ENCODE results near the gene SLC23A1.
"Not testable (repeated sequence)": the region's sequence is repeated elsewhere in the genome, so short reads cannot be mapped to it uniquely, and the experiment has no call there.

Gene SLC23A1

GRCh38 chr5:139371482-139372435 lies 11.3 kb downstream of the SLC23A1 start:
- no peaks in the 10 kb centered on the region for H3K27me3 ChIP-seq (replicated peaks; ENCODE audit: control insufficient read depth, insufficient read depth, low read length, poor library complexity, severe bottlenecking)
- DNase-seq, result no peak
- H3K4me3 ChIP-seq (ENCODE audit: insufficient read depth, low read depth, low read length, poor library complexity, severe bottlenecking), result no peak overlapping the region

GRCh38 chr5:139369181-139369580 lies 13.9 kb downstream of the SLC23A1 start:
- Histone ChIP-seq H3K4me3 (ENCODE audit: insufficient read depth, low read depth, low read length, poor library complexity, severe bottlenecking) (no peak overlapping the region), H3K27ac (ENCODE audit: insufficient read depth, low read length, poor library complexity, severe bottlenecking) (no peak overlapping the region)

More at GRCh38 chr5:139371482-139372435, 11.3 kb downstream of the SLC23A1 start:
- H3K4me1 ChIP-seq (ENCODE audit: control insufficient read depth, insufficient read depth, low read length, poor library complexity, severe bottlenecking), result no peaks in the 10 kb centered on the region
- peaks cover 13% of the 10 kb centered on the region for H3K36me3 ChIP-seq (ENCODE audit: control insufficient read depth, insufficient read depth, low read length)
- H3K27ac ChIP-seq (ENCODE audit: insufficient read depth, low read length, poor library complexity, severe bottlenecking), result no peak overlapping the region
- H3K9me3 ChIP-seq (ENCODE audit: control insufficient read depth, low read length), result no peaks in the 10 kb centered on the region

GRCh38 chr5:139368613-139369012 lies 14.5 kb downstream of the SLC23A1 start:
- Histone ChIP-seq H3K4me3 (ENCODE audit: insufficient read depth, low read depth, low read length, poor library complexity, severe bottlenecking) (no peak overlapping the region), H3K36me3 (ENCODE audit: control insufficient read depth, insufficient read depth, low read length) (peaks cover 33% of the 10 kb centered on the region), H3K27me3 (replicated peaks; ENCODE audit: control insufficient read depth, insufficient read depth, low read length, poor library complexity, severe bottlenecking) (no peaks in the 10 kb centered on the region), H3K9me3 (ENCODE audit: control insufficient read depth, low read length) (no peaks in the 10 kb centered on the region), H3K4me1 (ENCODE audit: control insufficient read depth, insufficient read depth, low read length, poor library complexity, severe bottlenecking) (no peaks in the 10 kb centered on the region), H3K27ac (ENCODE audit: insufficient read depth, low read length, poor library complexity, severe bottlenecking) (no peak overlapping the region)
- no peak for DNase-seq

More at GRCh38 chr5:139369181-139369580, 13.9 kb downstream of the SLC23A1 start:
- H3K4me1 ChIP-seq (ENCODE audit: control insufficient read depth, insufficient read depth, low read length, poor library complexity, severe bottlenecking), result no peaks in the 10 kb centered on the region
- H3K27me3 ChIP-seq (replicated peaks; ENCODE audit: control insufficient read depth, insufficient read depth, low read length, poor library complexity, severe bottlenecking), result no peaks in the 10 kb centered on the region
- H3K9me3 ChIP-seq (ENCODE audit: control insufficient read depth, low read length), result no peaks in the 10 kb centered on the region
- peaks cover 27% of the 10 kb centered on the region for H3K36me3 ChIP-seq (ENCODE audit: control insufficient read depth, insufficient read depth, low read length)
- no peak for DNase-seq

- peaks cover 27% of the 10 kb centered on the region for H3K36me3 ChIP-seq (ENCODE audit: control insufficient read depth, insufficient read depth, low read length)
- no peak for DNase-seq
- no peaks in the 10 kb centered on the region for H3K9me3 ChIP-seq (ENCODE audit: control insufficient read depth, low read length)
- no peaks in the 10 kb centered on the region for H3K27me3 ChIP-seq (replicated peaks; ENCODE audit: control insufficient read depth, insufficient read depth, low read length, poor library complexity, severe bottlenecking)
- no peaks in the 10 kb centered on the region for H3K4me1 ChIP-seq (ENCODE audit: control insufficient read depth, insufficient read depth, low read length, poor library complexity, severe bottlenecking)
- no peak overlapping the region for H3K4me3 ChIP-seq (ENCODE audit: insufficient read depth, low read depth, low read length, poor library complexity, severe bottlenecking)
- H3K27ac ChIP-seq (ENCODE audit: insufficient read depth, low read length, poor library complexity, severe bottlenecking), result no peak overlapping the region
Observed at GRCh38 chr5:139364466-139364865, 18.6 kb downstream of the SLC23A1 start.

GRCh38 chr5:139363937-139364336 lies 19.2 kb downstream of the SLC23A1 start:
- no peaks in the 10 kb centered on the region for H3K4me1 ChIP-seq (ENCODE audit: control insufficient read depth, insufficient read depth, low read length, poor library complexity, severe bottlenecking)
- DNase-seq, result no peak
- H3K4me3 ChIP-seq (ENCODE audit: insufficient read depth, low read depth, low read length, poor library complexity, severe bottlenecking), result no peak overlapping the region
- no peaks in the 10 kb centered on the region for H3K27me3 ChIP-seq (replicated peaks; ENCODE audit: control insufficient read depth, insufficient read depth, low read length, poor library complexity, severe bottlenecking)
- H3K9me3 ChIP-seq (ENCODE audit: control insufficient read depth, low read length), result no peaks in the 10 kb centered on the region
- peaks cover 27% of the 10 kb centered on the region for H3K36me3 ChIP-seq (ENCODE audit: control insufficient read depth, insufficient read depth, low read length)
- no peak overlapping the region for H3K27ac ChIP-seq (ENCODE audit: insufficient read depth, low read length, poor library complexity, severe bottlenecking)

GRCh38 chr5:139361835-139362429 lies 21.2 kb downstream of the SLC23A1 start:
- H3K36me3 ChIP-seq (ENCODE audit: control insufficient read depth, insufficient read depth, low read length), result peaks cover 24% of the 10 kb centered on the region
- H3K27ac ChIP-seq (ENCODE audit: insufficient read depth, low read length, poor library complexity, severe bottlenecking), result no peak overlapping the region
- no peak for DNase-seq
- H3K4me1 ChIP-seq (ENCODE audit: control insufficient read depth, insufficient read depth, low read length, poor library complexity, severe bottlenecking), result no peaks in the 10 kb centered on the region
- H3K9me3 ChIP-seq (ENCODE audit: control insufficient read depth, low read length), result no peaks in the 10 kb centered on the region
- H3K4me3 ChIP-seq (ENCODE audit: insufficient read depth, low read depth, low read length, poor library complexity, severe bottlenecking), result no peak overlapping the region
- no peaks in the 10 kb centered on the region for H3K27me3 ChIP-seq (replicated peaks; ENCODE audit: control insufficient read depth, insufficient read depth, low read length, poor library complexity, severe bottlenecking)

- no peak overlapping the region for H3K27ac ChIP-seq (ENCODE audit: insufficient read depth, low read length, poor library complexity, severe bottlenecking)
- H3K4me3 ChIP-seq (ENCODE audit: insufficient read depth, low read depth, low read length, poor library complexity, severe bottlenecking), result no peak overlapping the region
- H3K4me1 ChIP-seq (ENCODE audit: control insufficient read depth, insufficient read depth, low read length, poor library complexity, severe bottlenecking), result no peaks in the 10 kb centered on the region
- H3K27me3 ChIP-seq (replicated peaks; ENCODE audit: control insufficient read depth, insufficient read depth, low read length, poor library complexity, severe bottlenecking), result no peaks in the 10 kb centered on the region
- H3K36me3 ChIP-seq (ENCODE audit: control insufficient read depth, insufficient read depth, low read length), result peaks cover 15% of the 10 kb centered on the region
- no peaks in the 10 kb centered on the region for H3K9me3 ChIP-seq (ENCODE audit: control insufficient read depth, low read length)
- DNase-seq, result no peak
Observed at GRCh38 chr5:139360384-139360783, 22.7 kb downstream of the SLC23A1 start.

GRCh38 chr5:139358064-139358463 lies 25.0 kb downstream of the SLC23A1 start:
- no peak for DNase-seq
- Histone ChIP-seq H3K36me3 (ENCODE audit: control insufficient read depth, insufficient read depth, low read length) (no peaks in the 10 kb centered on the region), H3K27me3 (replicated peaks; ENCODE audit: control insufficient read depth, insufficient read depth, low read length, poor library complexity, severe bottlenecking) (no peaks in the 10 kb centered on the region), H3K4me1 (ENCODE audit: control insufficient read depth, insufficient read depth, low read length, poor library complexity, severe bottlenecking) (no peaks in the 10 kb centered on the region), H3K9me3 (ENCODE audit: control insufficient read depth, low read length) (no peaks in the 10 kb centered on the region), H3K4me3 (ENCODE audit: insufficient read depth, low read depth, low read length, poor library complexity, severe bottlenecking) (no peak overlapping the region), H3K27ac (ENCODE audit: insufficient read depth, low read length, poor library complexity, severe bottlenecking) (no peak overlapping the region)

GRCh38 chr5:139355900-139356299 lies 27.2 kb downstream of the SLC23A1 start:
- H3K4me1 ChIP-seq (ENCODE audit: control insufficient read depth, insufficient read depth, low read length, poor library complexity, severe bottlenecking); H3K9me3 ChIP-seq (ENCODE audit: control insufficient read depth, low read length); H3K27me3 ChIP-seq (replicated peaks; ENCODE audit: control insufficient read depth, insufficient read depth, low read length, poor library complexity, severe bottlenecking); H3K27ac ChIP-seq (ENCODE audit: insufficient read depth, low read length, poor library complexity, severe bottlenecking); H3K36me3 ChIP-seq (ENCODE audit: control insufficient read depth, insufficient read depth, low read length); DNase-seq; H3K4me3 ChIP-seq (ENCODE audit: insufficient read depth, low read depth, low read length, poor library complexity, severe bottlenecking): not testable (repeated sequence)

GRCh38 chr5:139354186-139354585 lies 28.9 kb downstream of the SLC23A1 start:
- Histone ChIP-seq H3K4me3 (ENCODE audit: insufficient read depth, low read depth, low read length, poor library complexity, severe bottlenecking) (no peak overlapping the region), H3K27me3 (replicated peaks; ENCODE audit: control insufficient read depth, insufficient read depth, low read length, poor library complexity, severe bottlenecking) (no peaks in the 10 kb centered on the region), H3K9me3 (ENCODE audit: control insufficient read depth, low read length) (no peaks in the 10 kb centered on the region), H3K4me1 (ENCODE audit: control insufficient read depth, insufficient read depth, low read length, poor library complexity, severe bottlenecking) (peaks cover 2% of the 10 kb centered on the region), H3K36me3 (ENCODE audit: control insufficient read depth, insufficient read depth, low read length) (no peaks in the 10 kb centered on the region), H3K27ac (ENCODE audit: insufficient read depth, low read length, poor library complexity, severe bottlenecking) (no peak overlapping the region)
- DNase-seq, result no peak
